Activated CD4-positive, alpha-beta T cell treated with anti-CD3 and anti-CD28 coated beads for 36 hours (primary cell): ENCODE data around the gene PDZK1IP1. TPM values are rescaled to one million over a fixed set of nuclear protein-coding genes. Genes with fewer than 3 reads are reported as not detected.
"Not testable (repeated sequence)": the region's sequence is repeated elsewhere in the genome, so short reads cannot be mapped to it uniquely, and the experiment has no call there.

ENCODE experiments used
- ATAC-seq: fragments of 200-7000 bp; cut with Tn5 transposase; one replicate; pipeline ENCODE4 v1.10.0; 2021; ENCODE audit warnings: mild to moderate bottlenecking, moderate library complexity
- CTCF ChIA-PET: fragments of 350-600 bp; sonication (Branson Sonifier 250); formaldehyde crosslinking; loops from one replicate; lab custom pipeline; 2021; ENCODE audit warnings: antibody characterized with exemption; lab: Charles Lee
- POLR2A ChIA-PET: fragments of 350-600 bp; sonication (Branson Sonifier 250); formaldehyde crosslinking; loops from one replicate; lab custom pipeline; 2021; ENCODE audit warnings: antibody characterized with exemption, inconsistent platforms; lab: Charles Lee
- DNase-seq: peaks from one replicate; pipeline ENCODE4 v3.0.0-alpha.2; 2020
- H3K27ac Mint-ChIP-seq: one replicate; pipeline ENCODE4 v1.8.0; 2021; ENCODE audit warnings: mixed read lengths
- H3K27me3 Mint-ChIP-seq: one replicate; pipeline ENCODE4 v1.8.0; 2021; ENCODE audit warnings: mixed read lengths
- H3K36me3 Mint-ChIP-seq: one replicate; pipeline ENCODE4 v1.8.0; 2021; ENCODE audit warnings: low read depth, mixed read lengths
- H3K4me1 Mint-ChIP-seq: one replicate; pipeline ENCODE4 v1.8.0; 2021; ENCODE audit warnings: mixed read lengths
- H3K4me3 Mint-ChIP-seq: one replicate; pipeline ENCODE4 v1.8.0; 2021; ENCODE audit warnings: mild to moderate bottlenecking, moderate library complexity, mixed read lengths
- H3K9me3 Mint-ChIP-seq: one replicate; pipeline ENCODE4 v1.8.0; 2021; ENCODE audit warnings: low read depth, mixed read lengths
- intact Hi-C, 2 experiments: fragments of 100-400 bp; cut with DNase I in 1 of 2; cut with micrococcal nuclease in 1 of 2; formaldehyde crosslinking; loops; one replicate each; pipeline versions ENCODE4 v1.14.2 to v1.15.1; 2022 to 2024; cut with DNase I, micrococcal nuclease
- total RNA-seq, 2 experiments: library from RNA; stranded (reverse); gene quantifications; one replicate each; pipeline ENCODE4 v1.2.3, GENCODE V29; 2021

PDZK1IP1 gene
- total RNA-seq, 2 experiments from 2014 or later: not detected

DNA sequence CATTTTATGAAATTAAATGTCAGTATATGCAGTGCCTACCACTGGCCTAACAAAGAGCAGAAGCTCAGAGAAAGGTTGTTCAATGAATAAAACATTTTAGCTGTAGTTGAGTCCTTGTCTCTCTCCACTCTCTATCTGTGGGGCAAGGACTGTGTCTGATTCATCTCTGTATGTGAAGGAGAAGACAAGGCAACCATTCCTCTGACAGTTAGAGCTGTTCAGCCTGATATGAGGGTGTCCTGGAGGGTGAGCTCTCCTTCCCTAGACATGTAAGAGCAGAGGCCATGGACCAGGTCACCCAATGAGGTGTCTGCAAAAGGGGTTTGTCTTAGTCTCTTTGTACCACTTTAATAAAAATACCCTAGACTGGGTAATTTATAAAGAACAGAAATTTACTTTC lies 4.5 kb upstream of the PDZK1IP1 start:
- no peak for DNase-seq
- H3K9me3 Mint-ChIP-seq: no peaks in the 10 kb centered on the region
- H3K27me3 Mint-ChIP-seq: peaks cover 18% of the 10 kb centered on the region
- POLR2A ChIA-PET: no interaction called here
- no peak for ATAC-seq
- H3K4me1 Mint-ChIP-seq: no peaks in the 10 kb centered on the region
- intact Hi-C loops: loop anchor here in 1 of 2 experiments (5.0 kb wide), 1 partner anchor 228 kb away; no protein-coding TSS in a partner anchor
- H3K4me3 Mint-ChIP-seq: no peak overlapping the region
- CTCF ChIA-PET: interaction anchor here (0.5 to 10.6 kb wide), 11 partner anchors 8 to 370 kb away, joined by 3 to 121 read pairs (median 4); no protein-coding TSS in a partner anchor
- H3K36me3 Mint-ChIP-seq: no peaks in the 10 kb centered on the region
- no peak overlapping the region for H3K27ac Mint-ChIP-seq

DNA sequence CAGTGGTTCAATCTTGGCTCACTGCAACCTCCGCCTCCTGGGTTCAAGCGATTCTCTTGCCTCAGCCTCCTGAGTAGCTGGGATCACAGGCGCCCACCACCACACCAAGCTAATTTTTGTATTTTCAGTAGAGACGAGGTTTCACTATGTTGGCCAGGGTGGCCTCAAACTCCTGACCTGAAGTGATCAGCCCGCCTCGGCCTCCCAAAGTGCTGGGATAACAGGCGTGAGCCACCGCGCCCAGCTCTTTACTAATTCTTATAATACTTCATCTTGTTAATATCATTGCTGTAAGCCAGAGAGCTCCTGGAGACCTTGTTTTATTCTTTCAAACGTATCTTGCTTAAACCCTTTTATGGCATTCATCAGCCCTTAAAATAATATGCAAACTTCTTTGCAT lies 3.7 kb upstream of the PDZK1IP1 start:
- H3K4me3 Mint-ChIP-seq, H3K36me3 Mint-ChIP-seq, ATAC-seq, H3K4me1 Mint-ChIP-seq, POLR2A ChIA-PET, DNase-seq, H3K27ac Mint-ChIP-seq, H3K9me3 Mint-ChIP-seq: not testable (repeated sequence)
- H3K27me3 Mint-ChIP-seq: peaks cover 10% of the 10 kb centered on the region
- CTCF ChIA-PET: interaction anchor here (0.6 to 10.6 kb wide), 19 partner anchors 8 to 533 kb away, joined by 3 to 121 read pairs (median 5); partner anchors contain the start of gene FOXD2
- intact Hi-C loops: loop anchor here (1.0 to 5.0 kb wide), 5 partner anchors 69 to 517 kb away; no protein-coding TSS in a partner anchor

DNA sequence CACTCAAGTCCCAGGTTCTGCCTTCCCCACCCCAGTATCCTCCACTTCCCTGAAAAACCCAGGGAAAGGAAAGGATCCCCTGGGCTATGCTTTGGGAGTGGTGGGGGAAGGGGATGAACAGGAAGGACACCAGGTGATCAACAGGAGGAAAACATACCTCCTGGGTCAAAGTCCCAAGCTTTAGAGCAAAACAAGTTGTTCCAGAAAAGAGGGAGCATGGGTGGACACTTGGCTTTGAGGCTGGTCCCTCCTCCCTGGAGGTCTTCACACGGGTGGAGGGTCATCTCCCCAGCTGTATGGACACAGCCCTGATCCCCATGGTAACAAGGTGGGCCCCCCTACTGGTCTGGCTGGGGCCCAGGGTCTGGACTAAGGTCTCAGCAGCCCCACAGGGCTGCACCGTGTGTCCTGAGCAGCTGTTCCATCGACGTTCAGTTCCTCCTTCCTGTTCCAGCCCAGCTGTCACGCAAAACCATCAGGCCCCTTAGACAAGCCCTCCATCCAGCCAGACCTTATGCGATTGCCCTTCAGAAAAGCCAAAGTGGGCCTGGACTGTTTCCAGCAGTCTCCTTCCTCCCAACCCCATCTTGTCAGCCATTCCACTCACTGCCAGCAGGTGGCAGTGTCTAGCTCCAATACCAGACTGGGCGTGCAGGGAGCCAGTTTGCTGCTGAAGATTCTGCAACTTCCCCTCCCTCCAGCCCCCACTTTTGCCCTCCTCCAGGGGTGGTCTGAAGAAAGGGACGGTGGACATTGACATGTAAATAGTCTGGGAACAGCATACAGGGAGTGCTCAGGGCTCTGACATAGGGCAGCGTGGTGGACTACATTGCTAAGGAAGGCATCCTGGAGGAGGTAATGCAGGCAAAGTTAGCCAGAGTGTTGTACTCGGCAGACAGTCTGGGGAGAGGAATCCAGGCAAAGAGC lies 2.9 kb upstream of the PDZK1IP1 start:
- no peaks in the 10 kb centered on the region for H3K9me3 Mint-ChIP-seq
- ChIA-PET POLR2A (no interaction called here), CTCF (interaction anchor here (0.6 to 10.6 kb wide), 22 partner anchors 8 to 533 kb away, joined by 3 to 121 read pairs (median 4); partner anchors contain the start of gene FOXD2)
- peak overlapping the region; percentile 61 for H3K27ac Mint-ChIP-seq
- H3K4me1 Mint-ChIP-seq: no peaks in the 10 kb centered on the region
- intact Hi-C loops: loop anchor here (1.0 to 5.0 kb wide), 5 partner anchors 70 to 518 kb away; no protein-coding TSS in a partner anchor
- no peaks in the 10 kb centered on the region for H3K36me3 Mint-ChIP-seq
- H3K4me3 Mint-ChIP-seq: no peak overlapping the region
- ATAC-seq (peak; percentile 89), DNase-seq (peak; percentile 77)
- peaks cover 5% of the 10 kb centered on the region for H3K27me3 Mint-ChIP-seq

DNA sequence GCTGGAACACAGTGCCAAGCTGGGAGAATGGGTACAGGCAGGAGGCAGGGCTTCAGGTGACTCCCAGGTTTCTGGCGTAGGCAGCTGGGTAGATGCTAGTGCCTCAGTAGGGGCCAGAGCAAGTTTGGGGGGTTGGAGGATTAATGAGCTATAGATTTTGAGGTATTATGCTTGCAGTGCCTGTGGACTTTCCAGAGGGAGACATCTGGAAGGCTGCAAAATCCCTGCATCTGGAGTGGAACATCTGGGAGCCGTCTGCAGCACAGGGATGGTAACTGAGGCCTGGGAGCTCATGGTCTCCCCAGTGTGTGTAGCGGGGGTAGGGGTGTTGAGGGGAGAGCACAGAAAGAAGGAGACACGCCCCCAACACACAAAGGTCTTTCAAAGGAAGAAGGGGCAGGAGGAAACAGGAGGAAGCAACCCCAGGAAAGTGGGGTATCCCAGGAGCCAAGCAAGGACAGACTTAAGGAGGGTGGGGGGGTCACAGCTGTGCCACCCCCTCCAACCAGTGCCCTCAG lies 2.2 kb upstream of the PDZK1IP1 start:
- Mint-ChIP-seq H3K9me3 (no peaks in the 10 kb centered on the region), H3K27me3 (peaks cover 5% of the 10 kb centered on the region), H3K36me3 (no peaks in the 10 kb centered on the region), H3K27ac (no peak overlapping the region), H3K4me3 (no peak overlapping the region), H3K4me1 (no peaks in the 10 kb centered on the region)
- ChIA-PET CTCF (interaction anchor here (0.6 to 10.6 kb wide), 11 partner anchors 10 to 86 kb away, joined by 3 to 121 read pairs (median 8); no protein-coding TSS in a partner anchor), POLR2A (no interaction called here)
- no peak for ATAC-seq
- no peak for DNase-seq
- intact Hi-C loops: loop anchor here in 1 of 2 experiments (2.0 to 5.0 kb wide), 2 partner anchors 71 to 230 kb away; no protein-coding TSS in a partner anchor

DNA sequence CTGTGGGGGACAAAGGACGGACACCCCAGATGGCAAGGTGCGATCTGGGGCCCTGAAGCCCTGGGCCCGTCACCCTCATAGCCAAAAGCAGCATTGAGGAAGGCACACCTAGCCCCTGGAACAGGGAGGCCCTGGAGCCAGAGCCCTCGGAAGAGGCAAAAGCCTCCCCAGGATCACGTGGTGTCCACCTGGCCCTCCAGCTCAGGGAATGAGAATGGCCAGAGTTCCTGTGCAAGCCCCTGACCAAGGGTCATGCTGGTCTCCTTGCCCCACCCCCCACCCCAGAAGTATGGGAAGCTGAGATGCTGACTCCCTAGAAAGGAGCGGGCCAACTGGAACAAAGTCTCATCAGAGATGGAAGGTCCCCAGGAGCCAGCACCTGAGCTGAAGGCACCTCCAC lies 1.0 kb upstream of the PDZK1IP1 start:
- no peaks in the 10 kb centered on the region for H3K9me3 Mint-ChIP-seq
- ChIA-PET CTCF (interaction anchor here (2.0 to 10.6 kb wide), 2 partner anchors 13 to 73 kb away, joined by 14 to 121 read pairs; no protein-coding TSS in a partner anchor), POLR2A (no interaction called here)
- intact Hi-C loops: loop anchor here in 1 of 2 experiments (5.0 kb wide), 1 partner anchor 231 kb away; no protein-coding TSS in a partner anchor
- no peaks in the 10 kb centered on the region for H3K4me1 Mint-ChIP-seq
- H3K27ac Mint-ChIP-seq: no peak overlapping the region
- peaks cover 5% of the 10 kb centered on the region for H3K27me3 Mint-ChIP-seq
- no peak overlapping the region for H3K4me3 Mint-ChIP-seq
- no peak for DNase-seq
- no peaks in the 10 kb centered on the region for H3K36me3 Mint-ChIP-seq
- ATAC-seq: no peak

DNA sequence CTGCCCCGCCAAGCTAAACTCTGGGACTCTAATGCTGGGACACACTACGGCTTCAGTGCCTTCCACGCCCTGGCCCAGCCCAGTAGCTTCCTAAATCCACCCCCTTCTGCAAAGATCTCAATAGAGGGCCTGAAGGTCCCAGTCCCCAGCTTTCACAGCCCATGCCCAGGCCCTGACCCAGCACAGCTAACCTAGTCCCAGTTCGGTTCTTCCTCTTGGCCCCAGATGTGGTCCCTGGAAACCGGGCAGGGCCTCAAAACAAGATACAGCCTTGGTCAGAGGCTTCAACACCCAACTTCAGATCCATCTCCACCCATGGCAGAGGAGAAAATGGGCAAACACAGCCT lies 646 bp upstream of the PDZK1IP1 start:
- ChIA-PET CTCF (interaction anchor here (0.8 to 10.6 kb wide), 4 partner anchors 10 to 73 kb away, joined by 3 to 121 read pairs (median 8); no protein-coding TSS in a partner anchor), POLR2A (no interaction called here)
- peaks cover 5% of the 10 kb centered on the region for H3K27me3 Mint-ChIP-seq
- H3K27ac Mint-ChIP-seq: no peak overlapping the region
- no peaks in the 10 kb centered on the region for H3K9me3 Mint-ChIP-seq
- no peak overlapping the region for H3K4me3 Mint-ChIP-seq
- intact Hi-C loops: loop anchor here in 1 of 2 experiments (5.0 kb wide), 1 partner anchor 232 kb away; no protein-coding TSS in a partner anchor
- H3K36me3 Mint-ChIP-seq: no peaks in the 10 kb centered on the region
- no peaks in the 10 kb centered on the region for H3K4me1 Mint-ChIP-seq
- ATAC-seq: no peak
- no peak for DNase-seq

DNA sequence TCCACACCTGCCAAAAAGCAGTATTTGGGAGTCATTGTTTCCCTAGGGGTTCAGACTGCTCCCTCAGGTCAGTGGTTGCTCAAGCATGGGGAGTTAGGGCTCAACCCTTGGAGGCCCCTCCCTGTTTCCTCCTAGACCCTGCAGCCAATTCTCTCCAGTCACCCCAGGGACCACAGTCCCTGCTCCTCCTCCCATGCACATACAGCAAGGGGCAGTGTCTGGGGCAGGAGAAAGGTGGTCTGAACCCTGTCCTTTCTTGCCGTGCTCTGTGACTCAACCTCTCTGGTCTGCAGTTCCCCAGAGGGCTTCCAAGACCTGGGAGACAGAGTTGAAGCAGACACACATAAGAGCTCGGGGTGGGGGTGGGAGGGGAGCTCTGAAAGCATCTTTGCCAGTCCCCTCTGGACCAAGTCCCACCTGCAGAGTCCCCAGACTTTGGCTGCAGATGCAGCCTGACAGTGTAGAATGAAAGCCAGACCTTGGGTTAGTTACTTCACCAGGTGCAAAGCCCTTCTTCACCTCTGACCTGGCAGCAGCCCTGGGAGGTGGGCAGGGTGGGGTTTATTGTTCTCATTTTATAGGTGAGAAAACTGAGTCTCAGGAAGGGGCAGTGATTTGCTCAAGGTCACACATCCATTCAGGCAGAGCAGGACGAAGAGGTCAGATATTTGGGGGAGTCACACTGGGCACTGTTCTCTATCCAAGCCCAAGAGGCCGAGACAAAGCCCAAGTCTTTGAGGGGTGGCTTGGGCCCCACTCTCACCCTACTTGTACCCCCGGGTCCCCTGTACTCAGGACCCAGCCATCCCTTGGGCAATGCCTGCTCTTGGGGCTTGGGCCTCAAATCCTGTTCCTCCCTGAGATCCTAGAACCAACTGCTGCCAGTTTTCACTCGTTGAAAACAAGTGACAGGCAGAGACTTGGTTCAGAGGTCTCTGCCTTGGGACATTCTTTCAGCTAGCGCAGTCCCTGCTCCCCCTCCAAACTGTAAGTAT lies 748 bp downstream of the PDZK1IP1 start:
- Mint-ChIP-seq H3K36me3 (no peaks in the 10 kb centered on the region), H3K4me1 (no peaks in the 10 kb centered on the region), H3K27me3 (peaks cover 3% of the 10 kb centered on the region), H3K9me3 (no peaks in the 10 kb centered on the region), H3K4me3 (no peak overlapping the region), H3K27ac (no peak overlapping the region)
- ATAC-seq (no peak), DNase-seq (no peak)
- POLR2A ChIA-PET: no interaction called here
- CTCF ChIA-PET: interaction anchor here (0.6 to 10.6 kb wide), 5 partner anchors 11 to 308 kb away, joined by 3 to 121 read pairs (median 3); no protein-coding TSS in a partner anchor
- intact Hi-C loops: loop anchor here in 1 of 2 experiments (10.0 kb wide), 1 partner anchor 536 kb away; no protein-coding TSS in a partner anchor

DNA sequence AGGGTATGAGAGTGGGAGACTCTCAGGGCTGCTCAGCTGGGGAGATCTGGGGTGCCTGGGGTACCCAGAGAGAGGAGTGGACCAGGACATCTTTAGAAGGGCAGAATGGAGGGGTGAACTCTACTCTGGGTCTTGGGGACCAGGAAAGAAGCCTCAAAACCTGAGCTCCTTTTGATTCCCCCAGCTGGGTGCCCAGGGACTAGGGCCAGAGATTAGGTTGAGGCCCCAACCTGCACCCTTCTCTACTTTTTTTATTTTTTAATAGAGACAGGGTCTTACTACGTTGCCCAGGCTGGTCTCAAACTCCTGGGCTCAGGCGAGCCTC lies 1.9 kb downstream of the PDZK1IP1 start:
- Mint-ChIP-seq H3K4me3 (no peak overlapping the region), H3K4me1 (no peaks in the 10 kb centered on the region), H3K27me3 (no peaks in the 10 kb centered on the region), H3K27ac (no peak overlapping the region), H3K9me3 (no peaks in the 10 kb centered on the region), H3K36me3 (no peaks in the 10 kb centered on the region)
- ATAC-seq (no peak), DNase-seq (no peak)
- intact Hi-C loops: loop anchor here in 1 of 2 experiments (10.0 kb wide), 1 partner anchor 537 kb away; no protein-coding TSS in a partner anchor
- ChIA-PET POLR2A (no interaction called here), CTCF (interaction anchor here (1.1 to 10.6 kb wide), 2 partner anchors 10 to 75 kb away, joined by 5 to 121 read pairs; no protein-coding TSS in a partner anchor)

DNA sequence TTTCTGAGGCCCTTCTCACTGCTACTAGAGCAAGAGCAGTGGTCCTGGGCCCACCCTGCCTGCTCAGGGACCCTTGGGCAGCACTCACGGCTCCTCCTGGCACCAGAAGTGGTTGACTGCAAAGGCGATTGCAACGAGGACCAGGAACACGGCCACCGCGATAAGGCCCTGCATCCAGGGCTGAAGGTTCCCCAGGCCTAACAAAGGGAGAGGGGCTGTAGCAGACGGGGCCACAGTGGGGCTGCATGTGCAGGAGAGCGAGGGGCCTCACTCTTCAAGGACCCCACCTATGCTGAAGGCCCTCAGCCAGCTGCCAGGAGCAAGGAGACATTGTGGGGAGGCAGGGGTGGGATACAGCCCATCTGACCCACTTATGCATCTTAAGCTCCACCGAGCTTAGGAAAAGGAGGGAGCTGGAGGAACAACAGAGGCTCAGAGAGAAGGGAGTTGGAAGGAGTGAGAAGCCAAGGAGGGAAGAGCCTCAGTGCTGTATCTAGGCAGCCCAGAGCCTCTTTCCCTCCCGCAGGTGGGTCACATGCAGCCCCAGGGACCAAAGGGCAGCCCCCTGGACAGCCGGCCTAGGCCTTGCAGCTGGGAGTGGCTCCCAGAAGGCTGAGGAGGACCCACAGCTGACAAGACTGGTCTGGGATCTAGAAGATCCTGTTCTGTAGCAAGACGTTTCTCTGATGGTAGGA lies 2.5 kb downstream of the PDZK1IP1 start:
- Mint-ChIP-seq H3K9me3 (no peaks in the 10 kb centered on the region), H3K4me1 (no peaks in the 10 kb centered on the region), H3K27ac (no peak overlapping the region), H3K4me3 (no peak overlapping the region), H3K27me3 (no peaks in the 10 kb centered on the region), H3K36me3 (no peaks in the 10 kb centered on the region)
- POLR2A ChIA-PET: no interaction called here
- ATAC-seq (no peak), DNase-seq (no peak)
- CTCF ChIA-PET: interaction anchor here (1.1 to 10.6 kb wide), 2 partner anchors 9 to 76 kb away, joined by 5 to 121 read pairs; no protein-coding TSS in a partner anchor
- intact Hi-C loops: loop anchor here in 1 of 2 experiments (10.0 kb wide), 1 partner anchor 537 kb away; no protein-coding TSS in a partner anchor
